Peyer's patch (tissue), 4 donors: ENCODE data around the gene TCF7.

Experiments used
- CTCF ChIP-seq, 6 experiments: fragments of 450-650 bp in 4 of 6; fragments of 200-600 bp in 2 of 6; sonication (generic) in 1 of 6; IDR thresholded peaks; one replicate each; pipeline ENCODE4 v1.5.1; 2017 to 2019; ENCODE audit warnings: antibody characterized with exemption in 6 of 6, mild to moderate bottlenecking in 3 of 6, moderate library complexity in 1 of 6
- POLR2A ChIP-seq, 2 donors: fragments of 450-650 bp; IDR thresholded peaks; one replicate each; pipeline ENCODE4 v1.5.1; 2017; ENCODE audit warnings: antibody characterized with exemption in 2 of 2, mild to moderate bottlenecking in 2 of 2, moderate library complexity in 2 of 2

- TF ChIP-seq CTCF (IDR thresholded peaks at IDR 0.05) (no peak), POLR2A (IDR thresholded peaks at IDR 0.05) (no peak)
Observed at GRCh38 chr5:134128648-134128995, 14.1 kb downstream of the TCF7 start.
